Myocyte (in vitro differentiated cells): ENCODE measurements around the gene IL33. TPM values are rescaled to one million over a fixed set of nuclear protein-coding genes. Genes with fewer than 3 reads are reported as not detected.

Experiments
- DNase-seq: peaks from one replicate; pipeline ENCODE4 v3.0.0-alpha.2; 2012; ENCODE audit warnings: low read depth
- total RNA-seq: library from RNA; depleted of rRNA; stranded (reverse); fragments of >200 nt; gene quantifications from 2 replicates; pipeline ENCODE4 v1.2.3, GENCODE V29; 2014

IL33 gene
- total RNA-seq, 1 donor from 2014 or later, result not detected

DNA sequence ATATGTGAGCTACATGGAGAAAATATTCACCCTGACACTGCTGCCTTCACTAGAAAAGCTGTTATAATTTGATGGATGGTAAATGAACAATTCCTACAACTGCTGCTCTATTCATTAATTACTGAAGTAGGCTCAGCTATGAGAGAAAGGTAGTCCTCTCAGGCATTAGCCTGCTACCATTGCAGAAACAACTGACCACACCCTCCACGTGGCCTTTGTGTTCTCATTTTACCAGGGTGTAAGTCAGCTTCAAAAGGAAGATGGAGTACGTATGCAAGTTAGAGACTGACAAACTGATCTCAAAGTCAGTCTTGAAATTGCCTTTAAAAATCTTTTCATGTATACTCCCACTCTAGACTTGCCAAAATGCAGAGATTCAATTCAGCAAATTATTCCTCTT is 86.3 kb downstream of the IL33 start:
- no peak for DNase-seq

DNA sequence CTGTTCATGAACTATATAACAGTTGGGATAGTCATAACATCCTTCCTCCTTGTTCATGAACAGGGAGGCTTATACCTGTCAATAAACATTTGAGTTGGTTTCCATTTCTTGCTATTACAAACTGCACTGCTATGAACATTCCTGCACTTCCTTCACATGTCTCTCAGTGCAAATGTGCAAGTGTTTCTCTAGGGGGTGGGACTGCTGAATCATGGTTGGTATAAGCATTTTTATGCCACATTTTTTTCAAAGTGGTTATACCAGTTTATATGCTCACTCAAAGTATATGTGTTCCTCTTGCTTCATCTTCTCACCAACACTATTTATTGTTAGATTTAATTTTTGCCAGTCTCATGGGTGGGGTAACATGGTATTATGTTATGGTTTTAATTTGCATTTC is 86.8 kb downstream of the IL33 start:
- no peak for DNase-seq

DNA sequence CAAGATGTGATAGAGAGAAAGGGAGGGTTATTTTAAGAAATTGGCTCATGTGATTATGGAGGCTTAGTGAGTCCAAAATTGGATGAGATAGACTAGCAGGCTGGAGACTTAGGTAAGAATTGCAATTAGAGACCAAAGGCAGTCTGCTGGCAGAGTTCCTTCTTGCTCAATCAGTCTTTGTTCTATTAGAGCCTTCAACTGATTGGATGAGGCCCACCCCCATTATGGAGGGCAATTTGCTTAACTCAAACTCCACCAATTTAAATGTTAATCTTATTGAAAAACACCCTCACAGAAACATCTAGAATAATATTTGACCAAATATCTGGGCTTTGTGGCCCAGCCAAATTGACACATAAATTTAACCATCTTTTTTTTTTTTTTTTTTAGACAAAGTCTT is 88.6 kb downstream of the IL33 start:
- no peak for DNase-seq

DNA sequence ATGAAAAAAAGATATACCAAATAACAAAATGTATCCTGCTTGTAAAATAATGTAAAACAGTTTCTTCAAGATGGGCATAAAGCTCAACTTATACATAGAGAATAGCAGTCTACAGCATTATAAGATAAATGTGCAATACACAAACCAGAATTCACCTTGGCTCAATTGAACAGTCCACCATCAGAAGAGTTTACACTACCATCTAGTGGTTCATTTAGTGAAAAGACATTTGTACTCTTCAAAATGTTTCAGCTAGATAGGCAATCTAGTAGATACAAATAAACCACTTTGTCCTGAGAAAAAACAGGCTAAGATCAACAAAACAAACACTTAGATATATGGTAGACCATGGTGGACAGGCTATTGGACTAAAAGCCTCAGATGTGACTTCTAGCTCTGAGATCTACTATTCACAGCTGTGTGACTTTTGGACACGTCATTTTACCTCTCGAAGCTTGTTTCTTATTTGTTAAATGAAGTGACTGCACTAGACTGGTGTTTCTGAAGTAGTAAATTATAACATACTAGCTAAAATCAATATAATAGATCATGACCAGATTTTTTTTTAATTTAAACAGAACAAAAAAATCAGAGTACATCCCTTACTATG is 90.5 kb downstream of the IL33 start:
- DNase-seq, result peak; percentile 54

Other genes starting within 250 kb of the IL33 start
- gene RANBP6, start 200.2 kb upstream of the IL33 start, total RNA-seq, result 38.3 and 42.0 TPM in 2 replicates
- not detected in 2 replicates for gene TPD52L3, start 112.6 kb downstream of the IL33 start, total RNA-seq
- 42.0 and 126 TPM in 2 replicates for gene UHRF2, start 197.4 kb downstream of the IL33 start, total RNA-seq